ENCODE results near the gene ANKRD30B.
"Not testable (repeated sequence)": the region's sequence is repeated elsewhere in the genome, so short reads cannot be mapped to it uniquely, and the experiment has no call there.

The ANKRD30B gene

GRCh38 chr18:14747513-14748474 is at the start of gene ANKRD30B:
Gene ANKRD30B, plus strand, starts transcription at chr18:14748172. Its CDS starts 248 bp downstream, at chr18:14748420.
- in situ Hi-C loops (cut with MboI; ENCODE audit: low sequenced_read_pairs) = no loop called here

- in situ Hi-C loops (cut with MboI; ENCODE audit: low sequenced_read_pairs) = not testable (repeated sequence)
Measured at GRCh38 chr18:14701286-14702040, 46.5 kb upstream of the ANKRD30B start.

- in situ Hi-C loops (cut with MboI; ENCODE audit: low sequenced_read_pairs) = not testable (repeated sequence)
Measured at GRCh38 chr18:14709761-14710160, 38.2 kb upstream of the ANKRD30B start.

- in situ Hi-C loops (cut with MboI; ENCODE audit: low sequenced_read_pairs) = not testable (repeated sequence)
Measured at GRCh38 chr18:14721569-14721968, 26.4 kb upstream of the ANKRD30B start.

GRCh38 chr18:14739056-14739455 is 8.9 kb upstream of the ANKRD30B start:
- in situ Hi-C loops (cut with MboI; ENCODE audit: low sequenced_read_pairs) = not testable (repeated sequence)

- in situ Hi-C loops (cut with MboI; ENCODE audit: low sequenced_read_pairs) = no loop called here
Measured at GRCh38 chr18:14746897-14747296, 1.1 kb upstream of the ANKRD30B start.

GRCh38 chr18:14748496-14748895 is 524 bp downstream of the ANKRD30B start:
- in situ Hi-C loops (cut with MboI; ENCODE audit: low sequenced_read_pairs) = no loop called here

GRCh38 chr18:14763566-14763965 is 15.6 kb downstream of the ANKRD30B start:
- in situ Hi-C loops (cut with MboI; ENCODE audit: low sequenced_read_pairs) = not testable (repeated sequence)

GRCh38 chr18:14767474-14767873 is 19.5 kb downstream of the ANKRD30B start:
- in situ Hi-C loops (cut with MboI; ENCODE audit: low sequenced_read_pairs) = no loop called here

- in situ Hi-C loops (cut with MboI; ENCODE audit: low sequenced_read_pairs) = no loop called here
Measured at GRCh38 chr18:14768241-14768640, 20.3 kb downstream of the ANKRD30B start.

- in situ Hi-C loops (cut with MboI; ENCODE audit: low sequenced_read_pairs) = no loop called here
Measured at GRCh38 chr18:14769381-14769780, 21.4 kb downstream of the ANKRD30B start.

- in situ Hi-C loops (cut with MboI; ENCODE audit: low sequenced_read_pairs) = no loop called here
Measured at GRCh38 chr18:14776801-14777200, 28.8 kb downstream of the ANKRD30B start.

- in situ Hi-C loops (cut with MboI; ENCODE audit: low sequenced_read_pairs) = no loop called here
Measured at GRCh38 chr18:14781671-14782070, 33.7 kb downstream of the ANKRD30B start.

- in situ Hi-C loops (cut with MboI; ENCODE audit: low sequenced_read_pairs) = no loop called here
Measured at GRCh38 chr18:14784133-14784532, 36.2 kb downstream of the ANKRD30B start.

GRCh38 chr18:14796876-14797275 is 48.9 kb downstream of the ANKRD30B start:
- in situ Hi-C loops (cut with MboI; ENCODE audit: low sequenced_read_pairs) = not testable (repeated sequence)

- in situ Hi-C loops (cut with MboI; ENCODE audit: low sequenced_read_pairs) = not testable (repeated sequence)
Measured at GRCh38 chr18:14797969-14798764, 50.2 kb downstream of the ANKRD30B start.

- in situ Hi-C loops (cut with MboI; ENCODE audit: low sequenced_read_pairs) = not testable (repeated sequence)
Measured at GRCh38 chr18:14811081-14811480, 63.1 kb downstream of the ANKRD30B start.

GRCh38 chr18:14826972-14827632 is 79.1 kb downstream of the ANKRD30B start:
- in situ Hi-C loops (cut with MboI; ENCODE audit: low sequenced_read_pairs) = not testable (repeated sequence)

- in situ Hi-C loops (cut with MboI; ENCODE audit: low sequenced_read_pairs) = not testable (repeated sequence)
Measured at GRCh38 chr18:14841607-14842006, 93.6 kb downstream of the ANKRD30B start.

- in situ Hi-C loops (cut with MboI; ENCODE audit: low sequenced_read_pairs) = not testable (repeated sequence)
Measured at GRCh38 chr18:14851533-14851932, 103.6 kb downstream of the ANKRD30B start.
